Erythroblast (primary cell): Measurements from ENCODE around the gene YPEL1.

Source experiments
- GATA1 ChIP-seq: IDR thresholded peaks from 2 replicates; pipeline ENCODE4 v1.6.1; 2011; ENCODE audit warnings: low read depth, mild to moderate bottlenecking, control low read depth, low read length, moderate library complexity
- POLR2A ChIP-seq: IDR thresholded peaks from 2 replicates; pipeline ENCODE4 v1.6.1; 2011; ENCODE audit warnings: mild to moderate bottlenecking, low read length

DNA sequence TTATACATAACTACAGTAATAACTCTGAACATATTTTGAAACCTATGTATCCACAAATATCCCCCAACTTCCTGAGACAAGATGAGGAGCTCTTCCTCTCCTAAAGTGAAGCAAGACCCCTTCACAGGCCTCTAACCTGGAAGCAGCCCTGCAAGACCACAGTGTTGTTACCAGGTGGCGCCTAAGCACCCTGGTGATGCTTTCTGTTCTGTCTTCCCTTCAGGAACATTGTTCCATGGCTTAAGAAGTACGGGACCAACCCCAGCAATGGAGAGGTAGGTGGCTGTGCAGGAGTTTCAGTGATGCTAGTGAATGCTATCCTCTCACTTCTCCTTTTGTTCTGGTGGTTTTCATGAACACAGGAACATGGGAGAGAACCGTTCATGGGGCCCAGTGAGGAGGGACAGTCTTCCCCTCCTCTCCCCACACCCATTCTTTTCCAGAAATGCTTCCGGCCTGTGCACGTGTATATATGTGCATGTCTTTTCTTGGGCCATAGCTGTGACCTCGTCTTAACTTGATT, 63.4 kb downstream of the YPEL1 start:
- TF ChIP-seq POLR2A = no peak
- TF ChIP-seq GATA1 = no peak
